Effector memory CD4-positive, alpha-beta T cell (primary cell): ENCODE results near the gene GRM8.

Source experiments
- DNase-seq, 3 donors: peaks; one replicate each; pipeline ENCODE4 v3.0.0-alpha.2; 2020
- H3K27ac ChIP-seq: 2 replicates; pipeline ENCODE4 v1.7.0; 2013; ENCODE audit warnings: mild to moderate bottlenecking, low read length, moderate library complexity; ENCODE audit not compliant: insufficient read depth, poor library complexity, severe bottlenecking
- H3K27me3 ChIP-seq: replicated peaks from 2 replicates; pipeline ENCODE4 v1.7.0; 2013; ENCODE audit warnings: mild to moderate bottlenecking, low read length; ENCODE audit not compliant: insufficient read depth, control insufficient read depth, poor library complexity, severe bottlenecking
- H3K36me3 ChIP-seq: 2 replicates; pipeline ENCODE4 v1.7.0; 2013; ENCODE audit warnings: mild to moderate bottlenecking, low read length, moderate library complexity; ENCODE audit not compliant: control insufficient read depth, insufficient read depth
- H3K4me1 ChIP-seq: 2 replicates; pipeline ENCODE4 v1.7.0; 2013; ENCODE audit warnings: low read length, mild to moderate bottlenecking; ENCODE audit not compliant: control insufficient read depth, insufficient read depth, poor library complexity, severe bottlenecking
- H3K4me3 ChIP-seq: 2 replicates; pipeline ENCODE4 v1.7.0; 2013; ENCODE audit warnings: low read length, low read depth, mild to moderate bottlenecking; ENCODE audit not compliant: insufficient read depth, poor library complexity, severe bottlenecking
- H3K9me3 ChIP-seq: 2 replicates; pipeline ENCODE4 v1.7.0; 2013; ENCODE audit warnings: mild to moderate bottlenecking, low read length, moderate library complexity; ENCODE audit not compliant: control insufficient read depth

GRM8 gene

DNA sequence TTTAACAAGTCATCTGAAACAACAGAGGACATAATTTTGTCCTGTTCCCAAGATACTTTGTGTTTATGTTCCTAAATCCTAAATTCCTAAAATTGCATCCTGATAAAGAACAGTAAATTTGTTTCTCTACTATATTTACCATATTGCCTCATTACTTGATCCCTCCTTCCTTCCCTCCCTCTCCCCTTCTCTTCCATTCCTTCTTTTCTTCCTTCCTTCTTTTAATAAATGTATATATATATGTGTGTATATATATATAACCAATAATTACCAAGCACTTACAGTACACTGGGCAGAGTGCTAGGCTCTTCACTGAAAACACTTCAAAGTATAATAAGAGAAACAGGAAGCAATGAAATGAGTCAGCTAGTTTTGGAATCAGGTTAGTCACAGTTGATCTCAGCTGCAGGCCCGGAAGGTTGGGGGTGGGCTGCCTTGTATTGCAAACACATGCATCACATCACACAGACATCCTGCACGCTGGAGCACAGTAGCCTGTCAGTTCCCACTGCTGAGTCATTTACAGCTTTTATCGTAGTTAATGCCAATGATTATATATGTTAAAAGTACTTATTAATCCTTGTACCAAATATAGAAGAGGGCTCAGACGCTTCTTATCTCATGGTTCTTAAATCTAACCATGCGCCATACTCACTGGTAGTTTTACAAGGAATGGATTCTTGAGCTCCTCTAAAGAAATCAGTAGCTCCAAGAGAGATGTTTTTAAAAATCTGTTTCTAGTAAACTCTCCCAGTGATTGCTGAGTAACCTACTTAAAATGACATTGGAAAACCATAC lies 551.7 kb downstream of the GRM8 start:
- no peaks in the 10 kb centered on the region for H3K36me3 ChIP-seq
- DNase-seq, result peak; percentile 12 to 23 (median 21)
- no peaks in the 10 kb centered on the region for H3K27me3 ChIP-seq
- H3K4me1 ChIP-seq, result no peaks in the 10 kb centered on the region
- no peak overlapping the region for H3K27ac ChIP-seq
- no peak overlapping the region for H3K4me3 ChIP-seq
- no peaks in the 10 kb centered on the region for H3K9me3 ChIP-seq

GRCh38 chr7:126699707-126700106 lies 553.0 kb downstream of the GRM8 start:
- no peaks in the 10 kb centered on the region for H3K4me1 ChIP-seq
- no peaks in the 10 kb centered on the region for H3K27me3 ChIP-seq
- no peaks in the 10 kb centered on the region for H3K9me3 ChIP-seq
- DNase-seq, result no peak
- H3K36me3 ChIP-seq, result no peaks in the 10 kb centered on the region
- H3K27ac ChIP-seq, result no peak overlapping the region
- H3K4me3 ChIP-seq, result no peak overlapping the region

GRCh38 chr7:126698909-126699308 lies 553.8 kb downstream of the GRM8 start:
- Histone ChIP-seq H3K36me3 (no peaks in the 10 kb centered on the region), H3K27ac (no peak overlapping the region), H3K4me3 (no peak overlapping the region), H3K9me3 (no peaks in the 10 kb centered on the region), H3K27me3 (no peaks in the 10 kb centered on the region), H3K4me1 (no peaks in the 10 kb centered on the region)
- no peak for DNase-seq

DNA sequence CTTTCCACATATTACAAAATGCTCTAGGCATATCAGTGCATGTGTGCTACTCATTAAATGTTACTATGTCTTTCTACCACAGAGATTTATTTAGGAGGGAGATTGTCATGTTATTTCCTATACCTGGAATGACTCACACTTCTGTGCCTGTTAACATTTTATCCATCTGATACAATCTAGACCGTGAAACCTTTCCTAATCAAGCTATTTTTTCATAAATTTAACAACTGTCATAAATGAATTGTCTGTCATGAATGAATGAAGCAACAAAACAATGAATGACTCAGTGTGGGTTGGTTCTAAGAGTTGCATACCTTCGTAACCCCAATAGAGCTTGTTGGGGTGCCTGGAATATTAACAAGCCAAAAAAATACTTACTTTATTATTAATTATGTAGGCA lies 554.3 kb downstream of the GRM8 start:
- no peaks in the 10 kb centered on the region for H3K36me3 ChIP-seq
- no peak overlapping the region for H3K4me3 ChIP-seq
- no peaks in the 10 kb centered on the region for H3K27me3 ChIP-seq
- H3K27ac ChIP-seq, result no peak overlapping the region
- H3K9me3 ChIP-seq, result no peaks in the 10 kb centered on the region
- H3K4me1 ChIP-seq, result no peaks in the 10 kb centered on the region
- no peak for DNase-seq

DNA sequence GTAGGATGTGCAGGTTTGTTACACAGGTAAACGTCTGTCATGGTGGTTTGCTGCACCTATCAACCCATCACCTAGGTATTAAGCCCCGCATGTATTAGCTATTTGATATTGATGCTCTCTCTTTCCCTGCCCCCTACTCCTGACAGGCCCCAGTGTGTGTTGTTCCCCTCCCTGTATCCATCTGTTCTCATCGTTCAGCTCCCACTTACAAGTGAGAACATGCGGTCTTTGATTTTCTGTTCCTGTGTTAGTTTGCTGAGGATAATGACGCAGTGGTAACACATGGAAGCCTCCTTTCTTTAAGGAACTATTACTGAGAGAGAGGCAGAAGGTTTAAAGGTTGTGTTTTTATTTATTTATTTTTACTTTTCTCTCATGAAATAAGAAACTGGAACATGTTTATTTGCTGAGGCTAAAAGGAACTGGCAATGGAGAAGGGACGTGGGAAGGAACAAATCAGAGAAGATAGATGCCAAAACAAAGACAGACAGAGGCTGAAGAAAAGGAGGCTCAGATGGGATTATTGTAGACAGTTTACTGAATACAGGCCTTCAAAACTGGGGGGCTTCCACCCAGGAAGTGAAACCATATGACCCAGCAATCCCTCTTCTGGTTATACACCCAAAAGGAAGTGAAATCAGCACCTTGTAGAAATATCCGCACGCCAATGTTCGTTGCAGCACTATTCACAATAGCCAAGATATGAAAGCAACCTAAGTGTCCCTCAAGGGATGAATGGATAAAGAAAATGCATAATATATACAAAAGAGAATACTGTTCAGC lies 556.3 kb downstream of the GRM8 start:
- H3K4me3 ChIP-seq, result no peak overlapping the region
- H3K27ac ChIP-seq, result no peak overlapping the region
- no peaks in the 10 kb centered on the region for H3K9me3 ChIP-seq
- H3K4me1 ChIP-seq, result no peaks in the 10 kb centered on the region
- no peaks in the 10 kb centered on the region for H3K27me3 ChIP-seq
- H3K36me3 ChIP-seq, result no peaks in the 10 kb centered on the region
- no peak for DNase-seq

- no peak for DNase-seq
- H3K27ac ChIP-seq, result no peak overlapping the region
- H3K4me1 ChIP-seq, result no peaks in the 10 kb centered on the region
- H3K36me3 ChIP-seq, result no peaks in the 10 kb centered on the region
- H3K27me3 ChIP-seq, result no peaks in the 10 kb centered on the region
- H3K9me3 ChIP-seq, result no peaks in the 10 kb centered on the region
- no peak overlapping the region for H3K4me3 ChIP-seq
Measured at GRCh38 chr7:126690848-126691751, 561.6 kb downstream of the GRM8 start.

DNA sequence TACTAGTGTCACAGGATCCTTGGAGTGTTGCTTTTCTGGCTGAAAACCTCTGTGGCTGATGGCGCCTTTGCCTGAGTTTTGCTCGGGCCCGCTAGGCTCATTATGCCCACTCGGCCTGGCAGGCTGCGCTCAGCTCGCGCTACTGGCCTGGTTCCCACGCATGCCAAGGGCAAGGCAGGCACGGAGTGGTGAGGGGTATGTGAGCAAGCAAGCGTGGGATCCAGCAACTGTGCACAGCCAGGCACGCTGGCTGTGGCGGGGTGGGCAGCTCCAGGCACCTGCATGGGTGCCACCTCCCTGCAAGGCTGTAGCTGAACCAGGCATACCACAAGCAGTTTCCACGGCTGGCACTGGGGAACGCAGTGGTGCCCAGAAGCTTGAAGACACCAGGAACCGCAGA lies 562.6 kb downstream of the GRM8 start:
- no peaks in the 10 kb centered on the region for H3K9me3 ChIP-seq

DNA sequence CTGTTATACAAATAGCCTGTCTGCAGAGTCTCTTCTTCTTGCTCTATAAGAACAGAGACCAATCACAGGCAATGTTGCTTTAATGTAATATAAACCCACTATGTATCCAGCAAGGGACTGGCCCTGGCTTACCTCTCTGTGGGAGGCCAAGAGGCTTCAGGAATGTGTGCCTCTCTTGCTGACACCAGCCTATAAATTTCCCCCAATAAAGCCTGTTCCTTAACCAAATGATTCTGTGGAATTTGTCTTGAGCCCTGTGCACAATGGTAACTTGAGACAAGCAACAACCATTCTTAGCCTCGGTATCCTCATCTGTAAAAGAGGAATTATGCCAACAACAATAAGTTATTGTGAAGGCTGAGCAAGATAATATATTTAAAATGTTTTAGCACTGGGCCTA lies 563.7 kb downstream of the GRM8 start:
- H3K36me3 ChIP-seq, result no peaks in the 10 kb centered on the region
- H3K27me3 ChIP-seq, result no peaks in the 10 kb centered on the region
- H3K27ac ChIP-seq, result no peak overlapping the region
- no peaks in the 10 kb centered on the region for H3K4me1 ChIP-seq
- H3K4me3 ChIP-seq, result no peak overlapping the region
- no peak for DNase-seq
- H3K9me3 ChIP-seq, result no peaks in the 10 kb centered on the region

More for the DNA sequence above, 562.6 kb downstream of the GRM8 start:
- Histone ChIP-seq H3K27ac (no peak overlapping the region), H3K4me1 (no peaks in the 10 kb centered on the region), H3K27me3 (no peaks in the 10 kb centered on the region), H3K4me3 (no peak overlapping the region), H3K36me3 (no peaks in the 10 kb centered on the region)
- DNase-seq, result no peak

DNA sequence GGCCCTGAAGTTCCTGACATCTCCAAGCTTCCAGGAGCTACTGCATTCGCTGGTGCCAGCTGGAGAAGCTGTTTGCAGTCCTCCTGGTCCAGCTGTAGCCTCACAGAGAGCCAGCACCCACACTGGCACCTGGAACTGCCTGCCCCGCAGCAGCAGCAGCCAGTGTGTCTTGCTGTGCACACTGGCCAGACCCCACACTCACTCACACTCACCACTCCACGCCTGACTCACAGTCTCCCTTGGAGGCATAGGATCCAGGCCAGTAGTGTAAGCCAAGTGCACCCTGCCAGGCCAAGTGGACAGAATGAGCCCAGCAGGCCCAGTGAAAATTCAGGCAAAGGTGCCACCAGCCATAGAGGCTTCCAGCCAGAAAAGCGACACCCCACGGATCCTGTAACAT lies 566.3 kb downstream of the GRM8 start:
- no peaks in the 10 kb centered on the region for H3K27me3 ChIP-seq
- no peak overlapping the region for H3K27ac ChIP-seq
- H3K36me3 ChIP-seq, result no peaks in the 10 kb centered on the region
- no peak overlapping the region for H3K4me3 ChIP-seq
- DNase-seq, result no peak
- no peaks in the 10 kb centered on the region for H3K9me3 ChIP-seq
- no peaks in the 10 kb centered on the region for H3K4me1 ChIP-seq
